NAMALWA (cell line): ENCODE data around the gene SLC13A2.

Source experiments
- DNase-seq: peaks from one replicate; pipeline ENCODE4 v3.0.0-alpha.2; 2015; ENCODE audit warnings: low spot score

The SLC13A2 gene

GRCh38 chr17:28493460-28493859 is 20.0 kb downstream of the SLC13A2 start:
- no peak for DNase-seq

- DNase-seq, result peak; percentile 75
Observed at GRCh38 chr17:28494445-28495188, 21.2 kb downstream of the SLC13A2 start.

GRCh38 chr17:28495635-28496034 is 22.2 kb downstream of the SLC13A2 start:
- no peak for DNase-seq

GRCh38 chr17:28497931-28498330 is 24.5 kb downstream of the SLC13A2 start:
- no peak for DNase-seq

GRCh38 chr17:28498652-28499363 is 25.4 kb downstream of the SLC13A2 start:
- DNase-seq, result no peak

GRCh38 chr17:28499364-28499664 is 25.9 kb downstream of the SLC13A2 start:
- DNase-seq, result no peak

- no peak for DNase-seq
Observed at GRCh38 chr17:28499684-28500357, 26.4 kb downstream of the SLC13A2 start.

GRCh38 chr17:28500712-28501379 is 27.4 kb downstream of the SLC13A2 start:
- peak; percentile 40 for DNase-seq

GRCh38 chr17:28501421-28502284 is 28.2 kb downstream of the SLC13A2 start:
- DNase-seq, result no peak

GRCh38 chr17:28503420-28503819 is 30.0 kb downstream of the SLC13A2 start:
- DNase-seq, result no peak

- no peak for DNase-seq
Observed at GRCh38 chr17:28505986-28506665, 32.7 kb downstream of the SLC13A2 start, which contains the start of gene FOXN1. Gene FOXN1, plus strand, starts transcription at chr17:28506348. Its CDS starts 17,622 bp downstream, at chr17:28523970.

- DNase-seq, result no peak
Observed at GRCh38 chr17:28506763-28507487, 33.5 kb downstream of the SLC13A2 start.

- DNase-seq, result no peak
Observed at GRCh38 chr17:28507567-28508203, 34.2 kb downstream of the SLC13A2 start.

GRCh38 chr17:28508211-28508724 is 34.8 kb downstream of the SLC13A2 start:
- no peak for DNase-seq

- DNase-seq, result no peak
Observed at GRCh38 chr17:28509789-28510188, 36.3 kb downstream of the SLC13A2 start.

- DNase-seq, result no peak
Observed at GRCh38 chr17:28511858-28512461, 38.5 kb downstream of the SLC13A2 start.

GRCh38 chr17:28513476-28513875 is 40.0 kb downstream of the SLC13A2 start:
- DNase-seq, result no peak

GRCh38 chr17:28514561-28515002 is 41.1 kb downstream of the SLC13A2 start:
- no peak for DNase-seq

- no peak for DNase-seq
Observed at GRCh38 chr17:28515518-28515917, 42.1 kb downstream of the SLC13A2 start.
